ENCODE data around the gene PREB. TPM values are rescaled to one million over a fixed set of nuclear protein-coding genes. Genes with fewer than 3 reads are reported as not detected.

Gene PREB
- total RNA-seq, 1 donor from 2014 or later: 56.3 TPM

- no peak for DNase-seq (ENCODE audit: low read depth, low spot score)
- no peak for TF ChIP-seq CTCF (conservative IDR thresholded peaks at IDR 0.05)
- H3K9me3 Mint-ChIP-seq: no peaks in the 10 kb centered on the region
- H3K36me3 Mint-ChIP-seq (ENCODE audit: low read depth): no peaks in the 10 kb centered on the region
- H3K4me3 Mint-ChIP-seq: no peak overlapping the region
- H3K27ac Mint-ChIP-seq (ENCODE audit: unreplicated experiment): no peak overlapping the region
- no peaks in the 10 kb centered on the region for H3K27me3 Mint-ChIP-seq (ENCODE audit: low read depth)
- H3K4me1 Mint-ChIP-seq: peaks cover 11% of the 10 kb centered on the region
Measured at GRCh38 chr2:27094353-27094984, 40.0 kb downstream of the PREB start.

GRCh38 chr2:27093430-27094352 is 40.7 kb downstream of the PREB start:
- H3K9me3 Mint-ChIP-seq: no peaks in the 10 kb centered on the region
- H3K4me1 Mint-ChIP-seq: peaks cover 11% of the 10 kb centered on the region
- no peak for TF ChIP-seq CTCF (conservative IDR thresholded peaks at IDR 0.05)
- no peak overlapping the region for H3K4me3 Mint-ChIP-seq
- no peak for DNase-seq (ENCODE audit: low read depth, low spot score)
- H3K27me3 Mint-ChIP-seq (ENCODE audit: low read depth): no peaks in the 10 kb centered on the region
- peak overlapping the region; percentile 71 for H3K27ac Mint-ChIP-seq (ENCODE audit: unreplicated experiment)
- no peaks in the 10 kb centered on the region for H3K36me3 Mint-ChIP-seq (ENCODE audit: low read depth)

DNA sequence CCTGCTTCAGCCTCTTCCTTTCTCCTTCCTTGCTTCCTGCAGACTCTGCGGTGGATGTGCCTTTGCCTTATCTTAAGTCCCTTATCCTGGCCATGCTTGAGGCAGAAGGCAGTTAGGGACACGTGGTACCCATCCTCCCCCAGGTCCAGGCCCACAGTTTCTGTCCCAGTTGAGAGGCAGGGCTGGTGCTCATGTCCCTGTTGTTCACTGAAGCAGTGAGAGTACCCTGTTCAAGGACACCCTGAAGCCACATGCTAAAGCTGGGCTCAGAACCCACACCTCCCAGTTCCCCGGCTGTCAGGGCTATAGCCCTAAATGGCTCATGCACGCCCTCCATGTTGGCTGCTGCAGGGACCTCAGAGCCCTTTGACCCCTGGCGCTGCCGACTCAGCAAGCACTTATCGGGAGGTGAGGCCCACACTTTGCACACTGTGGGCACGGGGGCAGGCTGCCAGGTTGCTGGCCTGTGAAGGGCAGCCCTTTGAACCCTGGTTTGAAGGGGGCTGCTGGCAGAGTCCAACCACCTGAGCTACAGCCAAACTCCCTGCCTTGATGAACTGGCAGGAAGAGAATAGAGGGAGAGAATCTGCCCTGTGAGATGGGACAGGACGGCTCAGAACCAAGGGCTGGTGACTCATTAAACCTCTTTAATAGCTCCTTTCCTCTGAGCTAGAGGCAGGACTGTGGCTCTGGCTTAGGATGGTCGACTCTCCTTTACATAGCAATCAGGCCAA is 41.6 kb downstream of the PREB start:
- H3K36me3 Mint-ChIP-seq (ENCODE audit: low read depth): no peaks in the 10 kb centered on the region
- no peak for DNase-seq (ENCODE audit: low read depth, low spot score)

DNA sequence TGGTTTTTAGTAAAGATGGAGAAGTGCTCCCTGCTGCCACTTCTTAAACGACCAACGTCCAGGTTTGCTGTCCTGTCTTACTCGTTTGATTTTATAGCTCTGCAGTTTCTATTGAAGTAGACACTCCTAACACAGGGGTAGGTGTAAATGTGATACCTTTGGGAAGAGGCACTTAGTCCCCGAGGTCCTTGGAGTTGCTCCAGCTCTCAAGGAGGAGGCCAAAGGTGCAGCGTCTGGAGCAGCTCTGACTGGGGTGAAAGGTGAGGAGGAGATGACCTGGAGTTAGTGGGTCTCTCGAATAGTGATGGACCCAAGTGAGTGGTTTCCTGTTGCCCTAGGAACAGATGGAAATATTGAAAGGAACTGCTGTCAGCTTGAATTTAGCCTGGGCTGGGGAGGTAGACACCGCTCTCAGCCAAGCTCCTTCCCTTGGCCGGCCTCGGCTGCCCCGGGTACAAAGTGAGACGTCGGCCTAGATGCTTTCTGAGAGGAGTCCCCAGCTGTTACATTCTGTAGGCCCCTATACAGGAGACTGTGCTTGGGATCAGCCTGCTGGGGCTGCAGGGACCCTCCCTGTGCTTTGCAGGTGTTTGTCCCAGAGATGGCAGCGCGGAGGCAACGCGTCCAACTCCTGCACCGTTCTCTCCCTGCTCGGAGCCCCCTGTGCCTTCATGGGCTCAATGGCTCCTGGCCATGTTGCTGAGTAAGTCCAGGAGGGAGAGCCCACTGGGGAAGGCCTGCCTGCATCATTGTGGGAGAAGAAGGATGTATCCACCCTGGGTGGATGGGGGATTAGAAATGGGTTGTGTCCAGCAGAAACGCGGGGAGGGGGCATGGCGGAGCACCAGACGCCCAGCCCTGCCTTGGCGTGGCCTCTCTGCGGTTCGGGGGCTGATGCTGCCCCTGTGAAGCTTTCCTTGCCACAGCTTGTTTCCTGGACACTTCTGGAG is 42.4 kb downstream of the PREB start:
- no peak for DNase-seq (ENCODE audit: low read depth, low spot score)
- no peak for TF ChIP-seq CTCF (conservative IDR thresholded peaks at IDR 0.05)
- no peak overlapping the region for H3K4me3 Mint-ChIP-seq
- peaks cover 19% of the 10 kb centered on the region for H3K4me1 Mint-ChIP-seq
- H3K36me3 Mint-ChIP-seq (ENCODE audit: low read depth): no peaks in the 10 kb centered on the region
- H3K27ac Mint-ChIP-seq (ENCODE audit: unreplicated experiment): no peak overlapping the region
- peaks cover 4% of the 10 kb centered on the region for H3K27me3 Mint-ChIP-seq (ENCODE audit: low read depth)
- H3K9me3 Mint-ChIP-seq: no peaks in the 10 kb centered on the region

More for the DNA sequence above, 41.6 kb downstream of the PREB start:
- H3K9me3 Mint-ChIP-seq: no peaks in the 10 kb centered on the region
- TF ChIP-seq CTCF (conservative IDR thresholded peaks at IDR 0.05): no peak
- peaks cover 11% of the 10 kb centered on the region for H3K4me1 Mint-ChIP-seq
- H3K27ac Mint-ChIP-seq (ENCODE audit: unreplicated experiment): no peak overlapping the region
- no peak overlapping the region for H3K4me3 Mint-ChIP-seq
- no peaks in the 10 kb centered on the region for H3K27me3 Mint-ChIP-seq (ENCODE audit: low read depth)

Data from neural crest cell (in vitro differentiated cells).